CD4-positive, alpha-beta T cell treated with Interleukin-1 beta for 1 hour (primary cell): ENCODE data around the gene WIZ.

Source experiments
- DNase-seq, 2 donors: peaks; one replicate each; pipeline ENCODE4 v3.0.0-alpha.2; 2020 to 2022

Gene WIZ

DNA sequence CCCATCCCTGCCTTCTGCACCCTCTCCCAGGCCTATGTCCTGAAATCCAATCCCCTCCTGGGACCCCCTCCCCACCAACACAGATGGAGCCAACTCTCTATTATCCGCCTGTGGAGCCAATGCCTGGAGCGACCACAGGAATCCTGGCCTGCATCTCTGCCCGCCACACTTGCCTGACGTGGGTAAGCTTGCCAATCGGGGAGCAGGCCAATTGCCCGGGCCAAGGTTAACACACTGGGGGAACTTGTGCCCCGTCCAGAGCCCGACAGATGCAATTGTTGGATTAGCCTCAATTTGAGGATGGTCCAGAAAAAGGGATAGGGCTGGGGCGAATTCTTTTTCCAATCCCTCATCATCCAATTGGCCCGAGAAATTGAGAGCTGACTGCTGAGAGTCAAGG lies 5.9 kb downstream of the WIZ start:
- DNase-seq: no peak

DNA sequence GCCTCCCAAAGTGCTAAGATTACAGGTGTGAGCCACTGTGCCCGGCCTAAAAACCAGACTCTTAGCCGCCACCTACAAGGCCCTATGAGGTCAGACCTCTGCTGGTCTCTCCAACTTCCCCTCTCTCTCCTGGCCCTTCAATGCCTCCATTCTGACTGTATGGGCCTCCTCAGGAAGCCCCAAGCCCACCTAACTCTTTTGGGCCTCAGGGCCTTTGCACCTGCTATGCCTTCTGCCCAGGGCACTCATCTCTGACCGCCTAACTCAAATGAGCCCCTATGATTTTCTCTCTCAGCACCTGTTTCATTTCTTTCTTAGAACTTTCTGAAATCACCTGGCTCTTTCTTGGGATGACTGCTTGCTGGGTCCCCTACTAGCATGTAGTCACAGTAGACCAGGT lies 6.4 kb downstream of the WIZ start:
- DNase-seq: no peak

DNA sequence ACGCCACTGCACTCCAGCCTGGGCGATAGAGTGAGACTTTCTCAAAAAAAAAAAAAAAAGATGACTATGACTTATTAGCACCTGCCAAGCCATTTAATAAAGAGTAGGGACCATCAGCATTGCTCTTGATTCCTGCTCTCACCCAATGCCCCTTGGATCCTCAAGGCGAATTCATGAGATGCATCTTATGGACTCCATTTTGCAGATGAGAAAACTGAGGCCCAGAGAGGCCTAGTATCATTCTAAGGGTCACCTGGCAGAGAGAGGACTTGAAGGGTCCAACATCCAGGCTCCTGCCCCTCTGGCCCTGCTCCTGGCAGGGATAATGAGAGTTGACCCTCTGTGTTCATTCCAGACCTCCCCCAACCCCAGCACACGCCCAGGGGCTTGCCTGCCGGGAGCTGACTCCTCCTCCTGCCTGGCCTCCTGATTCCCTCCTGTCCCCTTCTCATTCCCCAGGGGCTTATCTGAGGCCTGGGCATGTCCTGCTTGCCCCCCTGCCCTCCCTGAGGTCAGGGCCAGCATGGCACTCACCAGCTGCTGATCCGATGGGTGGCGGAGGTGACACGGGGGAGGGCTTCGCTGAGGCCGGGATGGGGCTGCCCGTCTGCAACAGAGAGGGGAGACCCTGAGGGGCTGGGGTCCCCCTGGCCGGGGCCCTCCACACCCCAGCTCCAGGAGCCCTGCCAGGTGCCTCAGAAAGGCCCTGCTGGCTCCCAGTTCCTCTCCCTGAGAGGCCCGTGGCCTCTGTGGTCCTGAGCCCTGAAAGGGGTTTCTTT lies 7.4 kb downstream of the WIZ start:
- no peak for DNase-seq

DNA sequence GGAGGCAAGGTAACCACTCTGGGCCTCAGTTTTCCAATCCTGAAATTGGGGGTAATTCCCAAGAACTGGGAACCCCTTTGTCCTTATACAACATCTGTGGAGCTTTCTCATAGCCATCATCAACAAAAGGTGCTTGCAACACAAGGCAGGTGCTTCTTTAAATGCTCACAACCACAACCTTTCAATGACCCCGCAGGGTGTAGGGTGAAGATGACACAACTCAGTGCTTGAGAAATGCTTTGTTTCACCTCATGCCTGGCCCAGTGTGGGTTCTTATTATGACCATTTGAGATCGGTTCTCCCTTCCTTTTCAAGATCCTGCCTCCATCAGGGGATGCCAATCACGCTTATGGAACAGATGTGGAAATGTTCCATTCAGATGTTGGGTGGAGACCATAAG lies 8.4 kb downstream of the WIZ start:
- DNase-seq: no peak

DNA sequence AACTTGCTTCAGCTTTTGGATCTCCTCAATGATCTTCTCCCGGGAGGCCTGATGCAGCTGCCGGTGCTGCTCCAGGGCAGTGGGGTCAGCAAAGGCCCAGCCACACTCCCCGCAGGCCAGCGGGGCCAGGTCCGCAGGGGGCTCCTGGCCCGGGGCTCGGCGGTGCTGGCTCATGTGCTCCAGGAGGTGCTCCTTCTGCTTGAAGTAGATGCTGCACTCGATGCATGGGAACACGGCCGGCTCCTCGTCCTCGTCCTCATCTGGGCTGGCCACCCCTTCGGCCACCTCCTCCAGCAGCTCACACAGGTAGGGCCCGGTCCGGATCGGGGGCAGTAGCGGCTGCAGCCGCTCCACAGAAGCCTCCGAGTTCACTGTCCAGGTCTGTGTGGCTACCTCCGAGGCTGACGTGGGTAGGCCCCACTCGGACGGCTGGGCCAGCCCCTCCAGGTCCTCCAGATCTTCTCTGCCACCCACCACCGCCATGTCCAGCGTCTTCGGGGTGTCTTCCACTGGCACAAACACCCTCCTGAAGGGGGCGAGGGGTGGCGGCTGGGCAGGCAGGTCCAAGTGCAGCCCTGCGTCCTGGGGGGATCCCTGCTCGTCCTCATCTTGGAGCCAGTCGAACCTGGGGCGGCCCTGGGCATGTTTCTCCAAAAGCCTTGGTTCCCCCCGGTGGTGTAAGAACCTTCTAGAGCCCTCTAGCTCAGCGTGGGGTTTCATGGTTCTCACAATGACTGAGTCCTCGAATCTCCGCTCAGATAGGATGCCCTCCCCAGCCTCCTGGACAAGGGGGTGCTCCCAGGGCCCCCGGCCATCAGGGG lies 9.7 kb downstream of the WIZ start:
- DNase-seq: no peak

DNA sequence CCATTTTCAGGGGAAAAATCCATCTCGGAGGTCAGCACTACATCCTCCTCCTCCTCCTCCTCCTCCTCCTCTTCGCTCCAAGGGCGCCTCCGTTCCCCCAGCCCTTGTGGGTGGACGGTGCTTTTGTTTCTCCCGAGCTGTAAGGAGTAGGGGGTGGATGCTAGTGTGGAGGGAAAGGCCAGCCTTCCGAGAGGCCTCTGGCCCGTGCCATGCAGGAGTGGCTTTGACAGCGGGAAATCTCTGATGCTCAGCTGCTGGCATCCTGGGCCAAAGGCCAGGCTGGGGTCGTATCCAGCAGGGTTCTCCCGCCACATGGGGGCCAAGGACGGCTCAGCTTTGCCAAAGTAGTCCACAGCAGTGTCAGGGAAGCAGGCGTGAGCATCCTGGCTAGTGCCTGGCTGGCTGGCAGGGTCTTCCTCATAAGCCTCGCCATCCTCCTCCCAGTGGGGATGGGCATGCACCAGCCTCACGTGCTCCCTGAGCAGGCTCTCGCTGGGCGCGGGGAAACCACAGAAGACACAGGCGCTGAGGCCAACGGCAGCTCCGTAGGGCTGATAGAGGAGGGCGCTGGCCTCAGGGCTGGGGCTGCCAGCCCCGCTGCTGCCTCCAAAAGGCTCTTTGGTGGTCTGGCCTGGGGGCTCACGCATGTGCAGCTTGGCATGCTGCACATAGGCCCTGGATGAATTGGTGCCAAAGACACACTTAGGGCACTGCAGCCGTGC lies 10.5 kb downstream of the WIZ start:
- DNase-seq: no peak

DNA sequence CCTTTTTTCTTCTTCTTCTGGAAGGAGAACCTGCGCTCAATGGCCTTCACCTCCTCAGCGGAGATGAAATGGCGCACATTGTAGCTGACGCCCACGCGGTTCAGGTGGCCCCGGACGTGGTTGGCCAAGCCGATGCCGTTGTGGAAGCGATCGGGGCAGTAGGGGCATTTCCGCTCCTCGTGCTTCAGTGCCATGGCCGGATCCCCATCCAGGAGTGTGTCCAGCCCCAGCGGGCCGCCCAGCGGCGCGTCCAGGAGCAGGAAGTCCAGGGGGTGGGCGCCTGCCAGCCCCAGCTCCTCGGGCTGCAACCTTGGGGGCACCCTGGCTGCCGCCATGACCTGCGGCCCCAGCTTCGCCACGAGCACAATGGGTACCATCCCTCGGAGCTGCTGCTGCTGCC lies 11.2 kb downstream of the WIZ start:
- no peak for DNase-seq

DNA sequence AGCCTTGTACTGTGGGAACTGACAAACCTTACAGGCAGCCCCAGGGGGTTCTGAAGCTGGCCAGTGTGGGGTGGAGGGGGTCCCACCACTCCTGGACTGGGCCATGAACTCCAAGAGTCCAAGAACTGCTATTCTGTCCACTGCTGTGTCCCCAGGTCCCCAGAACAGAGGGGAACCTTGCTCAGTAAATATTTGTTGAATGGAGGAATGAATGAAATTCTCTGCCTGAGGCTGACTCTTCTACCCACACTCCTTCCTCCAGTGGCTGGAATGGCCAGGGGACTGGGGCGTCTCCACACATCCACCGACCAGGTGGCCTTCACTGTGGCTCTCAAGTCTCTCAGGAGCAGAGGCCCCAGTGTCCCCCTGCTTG lies 11.6 kb downstream of the WIZ start:
- no peak for DNase-seq

DNA sequence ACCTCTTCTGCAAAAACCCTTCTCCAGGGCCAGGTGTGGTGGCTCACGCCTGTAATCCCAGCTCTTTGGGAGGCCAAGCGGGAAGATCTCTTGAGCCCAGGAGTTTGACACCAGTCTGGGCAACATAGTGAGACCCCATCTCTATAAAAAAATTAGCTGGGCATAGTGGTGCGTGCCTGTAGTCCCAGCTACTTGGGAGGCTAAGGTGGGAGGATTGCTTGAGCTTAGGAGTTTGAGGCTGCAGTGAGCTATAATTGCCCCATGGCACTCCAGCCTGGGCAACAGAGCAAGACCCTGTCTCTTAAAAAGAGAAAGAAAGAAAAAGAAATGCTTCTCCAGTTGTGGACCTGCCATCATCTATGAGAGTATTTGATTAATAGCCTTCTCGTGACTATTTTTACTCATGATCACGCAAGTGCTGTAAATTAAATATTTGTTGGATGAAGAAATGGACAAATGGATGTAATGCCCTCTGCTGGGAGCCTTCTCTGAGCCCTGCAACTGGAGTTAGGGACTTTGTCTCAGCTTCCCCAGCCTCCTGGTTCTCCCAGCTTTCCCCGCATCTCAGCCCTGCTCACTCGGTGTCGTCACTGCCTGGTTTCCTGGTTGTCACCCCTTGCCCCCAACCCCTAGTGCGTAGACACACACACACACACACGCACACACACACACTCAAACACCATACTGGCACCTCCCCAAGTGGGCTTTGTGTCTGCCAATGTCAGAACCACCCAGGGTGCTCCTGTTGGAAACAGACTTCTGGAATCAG lies 12.2 kb downstream of the WIZ start:
- DNase-seq: no peak

DNA sequence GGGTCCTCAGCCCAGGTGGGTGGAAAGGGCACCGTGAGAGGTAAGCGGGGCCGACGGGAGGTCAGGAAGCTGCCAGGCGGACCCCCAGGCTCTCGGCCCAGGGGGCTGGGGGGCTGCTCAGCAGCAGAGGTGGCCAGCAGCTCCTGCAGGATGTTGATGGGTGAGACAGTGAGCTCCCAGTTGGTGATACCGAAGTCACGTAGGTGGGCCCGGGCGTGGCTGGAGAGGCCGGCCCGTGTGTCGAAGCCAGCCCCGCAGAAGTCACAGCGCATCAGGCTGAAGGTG lies 13.0 kb downstream of the WIZ start:
- no peak for DNase-seq

DNA sequence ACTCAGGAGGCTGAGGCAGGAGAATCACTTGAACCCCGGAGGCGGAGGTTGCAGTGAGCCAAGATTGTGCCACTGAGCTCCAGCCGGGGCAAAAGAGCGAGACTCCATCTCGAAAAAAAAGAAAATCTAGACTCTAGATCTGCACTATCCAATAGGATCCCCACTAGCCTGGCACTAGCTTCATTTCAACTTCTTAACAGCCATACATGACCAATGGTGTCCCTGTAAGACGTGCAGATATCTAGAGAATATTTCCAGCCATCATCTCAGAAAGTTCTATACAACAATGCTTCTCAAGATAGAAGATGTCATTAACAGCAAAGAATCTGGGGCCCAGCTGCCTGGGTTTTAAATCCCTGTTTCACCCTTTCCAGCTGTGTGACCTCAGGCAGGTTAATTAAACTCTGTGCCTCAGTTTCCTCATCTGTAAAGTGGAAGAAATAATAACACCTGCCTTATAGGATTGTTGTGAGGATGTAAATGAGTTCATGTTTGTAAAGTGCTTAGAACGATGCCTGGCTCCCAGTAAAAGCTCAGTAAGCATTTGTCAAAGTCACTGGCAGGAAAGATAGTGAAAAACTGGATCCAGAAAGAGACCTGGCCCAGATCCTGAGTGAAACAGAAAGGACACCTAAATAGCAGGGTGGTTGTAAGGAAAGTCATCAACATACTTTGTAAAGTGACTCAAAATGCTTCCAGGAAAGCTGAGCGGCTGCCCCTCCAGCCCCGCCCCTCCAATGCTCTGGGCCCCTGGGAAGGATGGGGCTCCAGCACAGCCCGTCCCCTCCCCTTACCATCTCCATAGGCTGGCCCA lies 13.5 kb downstream of the WIZ start:
- DNase-seq: no peak

DNA sequence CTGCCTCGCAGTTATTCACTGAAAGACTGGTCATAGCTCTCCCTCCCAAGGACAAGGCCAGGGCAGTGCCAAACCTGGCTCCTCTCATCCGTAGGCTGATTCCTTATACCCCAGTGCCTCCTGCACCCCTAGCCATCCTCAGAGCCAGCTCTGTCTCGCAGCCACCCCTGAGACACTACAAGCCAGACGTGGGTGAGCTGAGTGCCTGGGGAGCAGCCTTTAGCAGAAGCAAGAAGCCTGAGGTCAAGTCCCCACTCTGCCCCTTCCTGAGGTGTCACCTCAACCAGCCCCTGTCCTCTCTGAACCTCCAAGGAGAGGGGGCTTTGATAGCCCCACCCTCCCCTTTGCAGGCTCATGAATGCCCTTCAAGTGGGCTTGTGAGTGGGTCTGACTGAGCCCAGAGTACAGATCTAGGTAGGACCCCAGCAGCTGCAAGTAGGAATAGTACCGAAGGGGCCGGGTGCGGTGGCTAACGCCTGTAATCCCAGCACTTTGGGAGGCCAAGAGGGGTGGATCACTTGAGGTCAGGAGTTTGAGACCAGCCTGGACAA lies 16.2 kb downstream of the WIZ start:
- no peak for DNase-seq

DNA sequence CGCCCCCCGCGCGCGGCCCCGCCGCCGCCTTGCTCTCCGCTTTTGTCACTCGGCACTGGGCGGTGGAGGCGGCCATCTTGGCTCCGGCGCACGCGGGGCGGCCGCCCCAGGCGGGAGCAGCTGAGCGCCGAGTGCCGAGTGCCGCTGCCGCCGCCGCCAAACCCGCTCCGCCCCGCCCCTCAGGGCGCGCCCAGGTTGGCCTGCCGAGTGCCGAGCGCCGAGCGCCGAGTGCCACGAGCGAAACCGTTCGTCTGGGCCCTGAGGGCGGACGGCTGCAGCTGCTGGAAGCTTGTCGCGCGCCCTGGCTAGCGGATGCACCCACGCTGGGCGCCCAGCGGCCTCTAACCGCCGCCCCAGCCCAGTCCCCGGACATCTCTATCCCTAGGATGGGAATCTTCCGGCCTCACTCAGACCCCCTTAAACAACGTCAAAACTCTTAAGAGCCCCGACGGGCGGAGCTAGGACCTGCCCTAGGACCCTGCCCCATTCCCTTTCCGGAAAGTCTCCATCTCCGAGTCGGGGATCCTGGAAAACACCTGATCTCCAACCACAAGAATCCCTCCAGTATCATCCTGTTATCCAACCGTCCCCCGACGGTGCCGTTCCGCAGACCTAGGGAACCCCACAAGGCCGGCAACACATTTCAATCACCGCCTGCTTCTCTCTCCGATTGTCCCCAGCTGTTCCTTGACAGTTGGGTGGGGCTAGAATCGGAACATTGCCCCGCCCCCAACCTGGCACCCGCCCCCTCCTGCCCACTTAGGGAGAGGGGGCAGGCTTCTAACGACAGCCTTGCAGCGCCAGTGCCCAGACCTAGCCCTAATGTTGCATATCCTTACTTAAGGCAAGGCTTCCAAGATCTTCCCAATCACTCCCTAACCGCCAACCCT lies 16.9 kb downstream of the WIZ start:
- peak; percentile 91 to 93 for DNase-seq

DNA sequence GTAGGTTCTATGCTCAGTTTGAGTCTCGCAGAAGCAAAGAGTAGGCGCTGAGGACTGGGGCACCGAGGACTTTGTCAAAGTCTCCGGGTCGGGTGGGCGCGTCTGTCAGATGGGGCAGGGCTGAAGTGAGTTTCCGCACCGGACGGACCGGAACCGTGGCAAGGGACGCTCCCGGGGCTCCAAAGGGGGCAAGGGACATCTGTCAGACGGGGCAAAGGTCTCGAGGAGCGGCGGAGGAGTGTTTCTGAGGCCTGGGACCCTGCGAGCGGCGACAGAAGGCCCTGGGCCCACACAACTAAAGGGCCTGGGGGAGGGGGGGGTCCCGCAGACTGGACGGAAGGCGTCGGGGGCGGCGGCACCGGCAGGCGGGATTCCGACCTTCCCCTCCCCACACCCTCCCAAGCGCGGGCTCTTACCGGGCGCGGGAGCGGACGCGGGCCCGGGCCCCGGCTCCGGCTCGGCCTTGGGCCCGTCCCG lies 17.7 kb downstream of the WIZ start:
- DNase-seq: no peak

DNA sequence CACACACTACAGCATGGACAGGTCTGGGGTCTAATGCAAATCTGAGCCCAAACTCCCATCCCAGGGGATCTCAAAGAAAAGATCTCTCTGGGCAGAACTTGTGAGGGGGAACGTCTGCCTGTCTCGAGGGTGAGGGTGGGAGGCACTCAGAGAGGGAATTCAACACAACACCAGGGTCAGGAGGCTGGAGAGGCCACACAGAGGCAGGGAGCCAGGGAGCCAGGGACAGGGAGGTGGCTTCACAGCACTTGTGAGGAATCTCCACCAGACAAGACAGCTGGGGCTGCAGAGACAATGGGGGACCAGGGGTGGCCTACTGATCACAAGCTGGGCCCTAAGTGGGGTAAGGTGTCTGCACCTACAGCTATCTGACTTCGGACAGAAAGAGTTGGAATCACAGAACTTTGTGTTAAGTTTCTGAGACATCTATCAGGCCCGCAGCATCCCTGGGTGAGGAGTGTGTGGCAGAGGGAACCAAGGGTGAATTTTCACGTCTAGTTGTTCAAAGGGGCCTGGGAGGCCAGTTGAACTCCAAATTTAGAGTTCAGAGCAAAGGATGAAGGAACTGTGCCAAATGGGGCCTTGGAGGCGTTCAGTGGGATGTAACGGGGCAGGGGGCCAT lies 18.2 kb downstream of the WIZ start:
- DNase-seq: no peak

DNA sequence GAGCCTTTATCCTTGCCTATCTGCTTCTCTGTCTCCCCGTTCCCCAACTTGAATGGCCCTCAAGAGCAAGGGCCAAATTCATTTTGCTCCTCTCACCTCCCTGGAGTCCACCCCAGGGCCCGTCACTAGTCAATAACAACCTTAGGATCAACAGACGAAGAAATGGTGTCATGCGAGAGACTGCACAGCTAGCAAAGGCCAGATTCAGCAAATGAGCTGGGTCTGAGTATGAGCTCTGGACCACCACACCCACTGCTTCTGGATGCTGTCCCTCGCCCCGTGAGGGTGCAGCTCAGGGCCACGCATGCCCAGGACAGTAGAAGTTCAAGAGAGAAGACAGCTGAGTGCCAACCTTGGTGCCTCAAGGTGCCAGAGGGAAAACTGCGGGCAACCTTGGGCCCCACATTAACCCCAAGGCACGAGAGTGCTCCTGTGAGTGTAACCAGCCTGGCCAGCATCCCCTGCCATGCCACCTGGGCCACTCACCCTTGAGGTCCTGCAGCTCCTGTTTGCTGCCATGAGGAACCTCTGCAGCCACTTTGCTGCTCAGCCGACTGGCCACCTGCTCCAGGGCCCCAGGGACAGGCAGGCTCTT lies 19.1 kb downstream of the WIZ start:
- DNase-seq: no peak

DNA sequence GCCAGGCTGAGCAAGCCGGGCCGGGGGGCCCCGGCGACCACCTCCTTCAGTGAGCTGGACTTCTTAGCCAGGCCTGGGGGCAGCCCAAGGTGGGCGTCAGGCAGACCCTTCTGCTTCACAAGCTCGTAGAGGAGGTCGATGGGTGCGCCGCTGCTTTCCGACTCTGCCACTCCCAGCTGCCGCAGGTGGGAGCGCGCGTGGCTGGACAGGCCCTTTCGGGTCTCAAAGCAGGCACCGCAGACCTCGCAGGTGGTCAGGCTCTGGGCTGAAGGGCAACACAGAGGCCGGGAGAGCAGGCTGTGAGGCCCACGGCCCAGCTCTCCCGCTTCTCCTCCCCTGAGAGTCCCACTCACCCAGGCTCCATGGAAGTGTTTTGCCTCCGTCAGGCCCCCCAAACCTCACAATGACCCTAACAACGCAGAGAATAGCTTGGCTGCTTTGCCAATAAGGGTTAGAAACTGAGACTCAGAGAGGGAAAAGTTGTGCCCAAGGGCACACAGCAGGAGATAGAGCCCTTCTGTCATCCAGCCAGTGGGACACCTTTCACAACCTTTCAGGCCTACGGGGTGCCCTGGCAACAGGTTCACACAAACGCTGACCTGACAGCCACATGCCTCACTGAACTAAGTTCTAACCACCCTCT lies 19.8 kb downstream of the WIZ start:
- DNase-seq: no peak

DNA sequence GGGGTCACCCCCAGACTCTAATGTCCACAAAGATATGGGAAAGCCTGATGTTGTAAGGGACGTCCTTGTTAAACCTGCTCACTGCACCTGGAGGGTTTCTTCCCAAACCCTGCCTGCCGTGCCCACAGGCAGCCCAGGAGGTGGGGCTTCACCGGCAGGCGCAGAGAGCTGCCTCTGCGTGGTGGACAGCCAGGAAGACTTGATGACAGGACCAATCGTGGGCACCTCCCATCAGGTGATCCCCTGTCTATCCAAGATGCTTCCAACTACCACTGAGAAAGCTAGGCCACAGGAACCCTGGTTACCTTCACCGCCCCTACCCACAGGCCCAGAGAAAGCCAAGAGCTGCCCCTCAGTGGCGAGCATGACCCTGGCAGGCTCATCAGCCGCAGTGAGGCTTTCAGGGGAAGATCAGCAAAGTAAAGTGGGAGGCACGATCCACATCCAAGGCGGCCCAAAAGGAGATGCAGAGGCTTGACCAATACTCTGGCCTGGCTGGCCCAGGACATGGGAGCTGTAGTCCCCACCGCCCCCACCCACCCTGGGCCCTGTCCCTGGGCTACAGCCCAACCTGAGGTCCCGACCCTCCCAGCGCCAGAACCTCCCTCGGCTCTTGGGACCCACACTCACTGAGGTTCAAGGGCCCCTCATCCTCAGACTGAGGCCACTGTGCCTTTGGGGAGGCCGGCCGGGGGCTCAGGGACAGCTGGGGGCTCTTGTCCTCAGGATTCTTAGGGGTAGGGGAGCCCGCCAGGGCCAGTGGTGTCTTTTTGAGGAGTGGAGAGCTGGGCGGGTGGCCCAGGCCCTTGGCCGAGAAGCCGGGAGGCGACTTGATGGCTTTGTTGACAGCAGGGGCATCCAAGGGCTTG lies 20.6 kb downstream of the WIZ start:
- no peak for DNase-seq
